ENCODE measurements around the gene ZFYVE16. TPM values are rescaled to one million over a fixed set of nuclear protein-coding genes. Genes with fewer than 3 reads are reported as not detected.

Gene ZFYVE16
- total RNA-seq, 1 donor from 2014 or later, result 53.6 TPM

GRCh38 chr5:80508844-80509243 is 101.0 kb downstream of the ZFYVE16 start:
- no peak overlapping the region for H3K27ac Mint-ChIP-seq (ENCODE audit: unreplicated experiment)
- DNase-seq (ENCODE audit: extremely low spot score, unreplicated experiment), result no peak
- no peak for TF ChIP-seq CTCF (IDR thresholded peaks at IDR 0.05)
- H3K4me3 Mint-ChIP-seq (ENCODE audit: unreplicated experiment), result no peak overlapping the region
- H3K9me3 Mint-ChIP-seq (ENCODE audit: unreplicated experiment), result no peaks in the 10 kb centered on the region
- H3K36me3 Mint-ChIP-seq (ENCODE audit: unreplicated experiment), result peaks cover 19% of the 10 kb centered on the region
- no peaks in the 10 kb centered on the region for H3K27me3 Mint-ChIP-seq (ENCODE audit: unreplicated experiment)
- H3K4me1 Mint-ChIP-seq (ENCODE audit: unreplicated experiment), result no peaks in the 10 kb centered on the region

GRCh38 chr5:80509362-80509761 is 101.5 kb downstream of the ZFYVE16 start:
- Mint-ChIP-seq H3K27ac (ENCODE audit: unreplicated experiment) (no peak overlapping the region), H3K4me3 (ENCODE audit: unreplicated experiment) (no peak overlapping the region), H3K36me3 (ENCODE audit: unreplicated experiment) (peaks cover 19% of the 10 kb centered on the region), H3K9me3 (ENCODE audit: unreplicated experiment) (no peaks in the 10 kb centered on the region), H3K27me3 (ENCODE audit: unreplicated experiment) (no peaks in the 10 kb centered on the region), H3K4me1 (ENCODE audit: unreplicated experiment) (no peaks in the 10 kb centered on the region)
- no peak for DNase-seq (ENCODE audit: extremely low spot score, unreplicated experiment)
- no peak for TF ChIP-seq CTCF (IDR thresholded peaks at IDR 0.05)

- H3K27me3 Mint-ChIP-seq (ENCODE audit: unreplicated experiment), result no peaks in the 10 kb centered on the region
- no peaks in the 10 kb centered on the region for H3K9me3 Mint-ChIP-seq (ENCODE audit: unreplicated experiment)
- peaks cover 2% of the 10 kb centered on the region for H3K4me1 Mint-ChIP-seq (ENCODE audit: unreplicated experiment)
- H3K4me3 Mint-ChIP-seq (ENCODE audit: unreplicated experiment), result no peak overlapping the region
- no peak overlapping the region for H3K27ac Mint-ChIP-seq (ENCODE audit: unreplicated experiment)
- no peak for DNase-seq (ENCODE audit: extremely low spot score, unreplicated experiment)
- H3K36me3 Mint-ChIP-seq (ENCODE audit: unreplicated experiment), result peaks cover 21% of the 10 kb centered on the region
- TF ChIP-seq CTCF (IDR thresholded peaks at IDR 0.05), result no peak
Measured at GRCh38 chr5:80516826-80517225, 109.0 kb downstream of the ZFYVE16 start.

Other genes starting within 250 kb of the ZFYVE16 start
- 40.6 and 43.2 TPM in 2 replicates for gene SERINC5, start 152.0 kb upstream of the ZFYVE16 start, total RNA-seq
- not detected in 2 replicates for gene SPZ1, start 88.1 kb upstream of the ZFYVE16 start, total RNA-seq
- 4.9 and 5.9 TPM in 2 replicates for gene FAM151B, start 80.0 kb downstream of the ZFYVE16 start, total RNA-seq
- gene ANKRD34B, start 162.2 kb downstream of the ZFYVE16 start, total RNA-seq, result not detected in 2 replicates
- gene MSH3, start 246.6 kb downstream of the ZFYVE16 start, total RNA-seq, result 14.8 and 17.6 TPM in 2 replicates
- gene DHFR, start 246.9 kb downstream of the ZFYVE16 start, total RNA-seq, result 17.0 and 18.5 TPM in 2 replicates